HG02938 (cell line): Measurements from ENCODE around the gene TBC1D2B.

Source experiments
- ATAC-seq: cut with Tn5 transposase; IDR thresholded peaks from one replicate; pipeline ENCODE4 v1.9.1; 2021; ENCODE audit warnings: mild to moderate bottlenecking, moderate library complexity; ENCODE audit not compliant: unreplicated experiment

The TBC1D2B gene

GRCh38 chr15:78098131-78098755 lies 20.7 kb upstream of the TBC1D2B start:
- ATAC-seq, result no peak

GRCh38 chr15:78097667-78098066 lies 20.2 kb upstream of the TBC1D2B start:
- no peak for ATAC-seq

- no peak for ATAC-seq
Measured at GRCh38 chr15:78093242-78094020, 15.9 kb upstream of the TBC1D2B start.

GRCh38 chr15:78092261-78093041 lies 14.9 kb upstream of the TBC1D2B start, which contains the start of gene SH2D7:
Gene SH2D7, plus strand, starts transcription at chr15:78092561. Its CDS starts 24 bp downstream, at chr15:78092585.
- ATAC-seq, result no peak

DNA sequence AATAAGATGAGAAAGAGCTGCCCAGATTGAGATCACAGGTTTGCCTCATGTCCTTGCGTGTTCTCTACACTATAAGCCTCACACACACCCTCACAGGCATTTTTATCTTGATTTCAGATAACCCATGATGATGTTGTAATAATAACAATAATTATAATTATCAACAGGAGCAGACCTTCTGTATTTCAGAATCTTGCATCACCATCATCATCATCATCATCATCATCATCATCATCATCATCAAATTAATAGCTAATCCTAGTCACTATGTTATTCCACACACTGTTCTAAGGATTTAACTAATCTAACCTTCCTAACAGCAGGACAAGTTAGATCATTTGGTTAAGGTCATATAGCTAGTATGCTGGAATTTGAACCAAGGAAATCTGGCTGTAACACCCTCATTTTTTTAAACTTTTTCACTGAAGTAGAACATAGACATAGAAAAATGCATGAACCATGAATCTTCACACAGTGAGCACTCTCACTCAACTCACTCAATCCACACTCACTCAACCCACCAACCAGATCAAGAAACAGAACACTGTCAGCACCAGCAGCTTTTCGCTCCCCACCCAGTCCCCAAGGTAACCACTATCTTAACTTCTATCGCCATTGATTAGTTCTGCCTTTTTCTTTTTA lies 13.0 kb upstream of the TBC1D2B start:
- ATAC-seq, result no peak

DNA sequence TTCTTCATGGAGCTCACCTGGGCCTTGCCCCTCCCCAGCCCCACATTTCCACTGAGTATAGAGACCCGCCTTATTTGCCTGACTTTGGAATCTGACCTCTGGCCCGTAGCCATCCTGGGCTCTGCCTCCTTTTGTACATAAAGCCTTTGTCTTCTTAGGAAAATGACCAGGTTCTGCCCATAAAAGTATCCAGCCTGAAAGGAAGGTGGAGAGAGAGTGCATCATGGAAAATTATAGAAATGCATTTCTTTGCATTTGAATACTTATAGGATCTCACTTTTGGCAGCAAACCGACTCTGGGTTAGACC lies 11.2 kb upstream of the TBC1D2B start:
- no peak for ATAC-seq

DNA sequence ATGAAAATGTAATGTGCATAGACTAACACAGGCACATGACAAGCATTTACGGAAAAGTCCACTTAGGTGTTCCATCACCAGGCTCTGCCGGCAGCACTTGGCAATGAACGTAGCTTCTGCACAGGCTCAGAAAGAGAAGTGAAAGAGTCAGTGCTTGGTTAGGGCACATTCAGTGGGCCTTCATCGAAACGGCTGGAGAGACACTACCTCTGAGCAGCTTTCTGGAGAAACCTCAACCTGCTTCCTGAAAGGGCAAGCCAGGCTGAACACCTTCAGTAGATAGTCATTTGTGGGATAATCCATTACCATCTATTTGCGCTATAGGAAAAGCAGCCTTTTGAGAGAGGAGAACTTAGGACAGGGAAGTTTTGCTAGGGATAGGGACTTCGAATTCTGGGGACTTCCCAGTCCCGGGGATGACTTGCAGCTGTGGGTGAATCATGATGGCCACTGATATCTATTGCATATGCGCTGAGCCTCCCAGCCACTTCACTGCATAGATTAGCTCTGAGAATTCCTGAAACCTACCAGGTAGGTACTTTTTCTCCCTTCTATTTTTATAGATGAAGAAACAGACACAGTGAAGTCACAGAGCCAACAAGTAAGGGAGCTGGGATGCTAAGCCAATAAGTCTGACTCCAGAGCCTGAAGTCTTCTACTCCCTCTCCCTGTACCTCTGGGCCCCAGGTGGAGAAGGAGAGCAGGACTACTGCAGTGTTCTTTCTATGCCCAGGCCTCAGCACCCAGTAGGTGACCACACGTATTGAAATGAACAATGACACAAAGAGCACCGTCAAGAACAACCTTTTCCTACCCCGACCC lies 10.7 kb upstream of the TBC1D2B start:
- ATAC-seq, result no peak

DNA sequence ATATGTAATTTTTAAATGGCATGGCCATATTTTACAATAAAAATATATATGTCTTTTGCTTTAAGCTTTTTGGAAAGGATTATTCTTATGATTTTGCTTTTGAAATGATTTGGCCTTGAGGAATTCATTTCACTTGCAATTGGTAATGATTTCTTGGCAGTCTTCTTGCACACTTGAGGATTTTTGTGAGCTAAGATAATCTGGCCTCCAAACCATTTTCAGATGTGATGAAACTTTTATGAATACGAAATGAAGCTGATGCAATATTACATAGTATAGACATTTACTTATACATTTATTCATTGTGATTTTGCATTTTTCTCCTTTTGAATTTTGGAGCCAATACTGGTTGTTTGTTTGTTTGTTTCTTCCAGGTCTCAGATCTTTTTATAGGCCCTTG lies 8.4 kb upstream of the TBC1D2B start:
- no peak for ATAC-seq

- ATAC-seq, result no peak
Measured at GRCh38 chr15:78084449-78084750, 6.9 kb upstream of the TBC1D2B start.

DNA sequence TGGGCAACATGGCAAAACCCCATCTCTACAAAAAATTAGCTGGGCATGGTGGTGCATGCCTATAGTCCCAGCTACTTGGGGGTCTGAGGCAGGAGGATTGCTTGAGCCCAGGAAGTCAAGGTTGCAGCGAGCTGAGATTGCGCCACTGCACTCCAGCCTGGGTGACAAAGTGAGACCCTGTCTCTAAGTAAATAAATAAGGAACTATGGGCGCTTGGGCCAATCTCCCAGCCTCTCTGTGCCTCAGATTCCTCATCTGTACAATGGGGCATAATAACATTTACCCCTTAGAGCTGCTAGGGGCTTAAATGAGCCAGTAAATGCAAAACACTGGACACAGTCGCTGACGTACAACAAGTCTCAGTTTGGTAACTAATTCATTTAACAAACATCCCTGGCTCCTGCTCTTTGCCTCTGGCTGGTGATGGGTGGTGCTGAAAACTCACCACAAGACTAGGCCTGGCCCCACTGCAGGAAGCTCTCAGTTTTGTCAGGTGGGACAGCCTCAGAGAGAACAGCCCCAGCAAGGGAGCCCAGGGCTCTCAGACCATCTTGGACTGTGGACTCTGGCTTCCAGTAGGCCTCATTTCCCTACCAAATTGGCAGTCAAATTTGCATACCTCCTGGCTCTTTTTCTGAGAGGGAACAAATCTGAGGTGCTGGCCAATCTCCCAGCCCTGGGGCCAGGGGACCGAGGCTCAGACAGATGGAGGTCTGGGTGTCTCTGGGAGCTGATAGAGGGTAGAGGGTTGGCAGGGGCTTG lies 6.4 kb upstream of the TBC1D2B start:
- no peak for ATAC-seq

DNA sequence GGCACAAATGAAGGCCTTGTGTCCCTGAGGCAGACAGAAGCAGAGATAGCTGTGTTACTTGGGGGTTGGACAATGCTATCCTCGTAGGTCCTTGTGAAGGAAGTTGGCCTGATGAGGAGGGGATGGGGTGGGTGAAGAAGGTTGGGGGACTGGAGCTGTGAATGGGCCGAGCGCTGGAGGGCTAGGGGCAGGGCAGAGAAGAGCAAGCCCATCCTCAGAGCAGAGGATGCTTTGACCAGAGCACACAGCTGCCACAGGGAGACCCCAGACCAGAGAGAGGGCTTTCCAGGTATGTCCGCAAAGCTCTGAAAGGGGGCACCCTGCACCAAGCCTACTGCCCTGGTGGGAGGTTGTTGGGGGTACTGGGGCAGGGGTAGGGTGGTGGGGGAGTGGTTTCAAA lies 5.7 kb upstream of the TBC1D2B start:
- no peak for ATAC-seq

GRCh38 chr15:78082743-78083110 lies 5.2 kb upstream of the TBC1D2B start:
- ATAC-seq, result no peak

DNA sequence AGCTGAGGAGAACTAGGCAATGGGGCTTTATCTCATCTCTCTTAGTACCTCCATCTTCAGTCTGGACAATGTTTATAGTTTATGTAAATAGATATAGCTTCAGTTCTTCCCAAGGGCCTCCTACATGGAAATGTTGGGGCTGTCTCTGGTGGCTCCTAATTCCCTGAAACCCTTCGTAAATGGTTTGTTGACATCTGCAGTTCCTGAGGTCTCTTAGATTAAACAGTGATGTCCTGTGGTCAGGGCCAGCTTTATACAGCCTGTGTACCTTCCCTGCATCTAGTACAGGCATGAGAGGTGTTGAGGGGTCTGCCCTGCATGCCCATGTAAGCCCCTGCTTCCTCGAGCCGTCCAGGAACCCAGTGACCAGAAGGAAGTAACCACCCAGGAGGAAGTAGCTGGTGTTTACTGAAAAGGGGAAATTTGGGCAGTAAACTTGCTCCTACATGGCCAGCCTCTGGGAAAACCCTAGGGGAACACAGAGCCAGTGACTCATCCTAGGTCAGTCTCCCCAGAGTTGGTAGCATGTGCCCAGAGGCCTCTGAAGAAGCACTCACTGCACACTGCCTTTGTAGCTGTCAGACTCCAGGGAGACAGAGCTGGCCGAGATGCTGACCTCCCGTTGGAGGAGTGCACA lies 4.7 kb upstream of the TBC1D2B start:
- no peak for ATAC-seq

DNA sequence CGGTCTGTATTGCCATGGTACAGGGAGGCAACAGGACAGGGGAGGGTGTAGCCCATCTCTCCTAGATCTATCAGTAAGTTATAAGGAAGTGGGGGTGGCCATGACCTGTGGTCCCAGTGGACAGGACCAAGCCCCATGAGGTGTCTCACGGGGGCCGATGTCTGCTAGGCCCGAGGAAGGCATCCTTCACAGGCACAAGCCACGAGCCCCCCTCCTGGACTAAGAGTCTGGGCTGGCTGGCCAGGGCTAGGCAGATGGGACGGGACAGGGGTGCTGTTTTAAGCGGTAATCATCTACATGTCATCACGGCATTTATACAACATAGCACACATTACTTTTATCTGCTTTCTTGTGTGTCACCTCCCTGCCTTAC lies 2.6 kb upstream of the TBC1D2B start:
- ATAC-seq, result no peak

DNA sequence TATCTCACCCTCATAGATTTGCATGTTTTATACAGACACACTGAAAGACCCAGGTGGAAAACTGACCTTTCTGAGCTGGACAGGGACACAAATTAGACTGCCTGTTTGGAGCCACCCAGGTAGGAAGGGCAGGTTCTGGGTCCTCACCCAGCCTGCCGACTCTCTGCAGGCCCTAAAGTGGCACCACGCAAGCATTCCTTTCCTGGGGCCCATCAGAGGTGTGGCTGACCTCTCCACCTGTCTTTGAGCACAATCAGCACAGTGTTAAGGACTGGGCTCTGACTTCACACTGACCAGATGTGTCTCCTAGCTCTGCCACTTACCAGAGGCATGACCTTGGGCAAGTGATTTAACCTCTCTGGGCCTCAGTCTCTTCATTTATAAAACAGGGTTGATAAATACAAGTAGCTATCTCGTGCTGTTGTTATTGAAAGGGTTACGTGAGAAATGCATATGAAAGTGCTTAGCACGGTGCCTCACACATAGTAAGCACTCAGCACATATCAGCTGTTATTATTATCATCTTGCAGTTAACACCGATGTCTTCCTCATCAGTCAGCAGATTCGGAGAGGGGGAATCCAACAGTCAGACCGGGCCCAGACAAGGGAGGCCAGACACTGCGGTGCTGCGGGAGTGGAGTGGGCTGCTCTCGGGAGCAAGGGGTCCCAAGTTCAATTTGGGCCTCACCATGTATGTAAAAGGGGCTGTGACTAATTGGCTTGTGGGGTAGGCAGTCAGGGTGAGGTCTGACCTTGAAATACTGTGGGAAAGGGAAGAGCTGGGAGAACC lies 2.0 kb upstream of the TBC1D2B start:
- ATAC-seq, result no peak

- peak; percentile 11 for ATAC-seq
Measured at GRCh38 chr15:78077871-78078210, 330 bp upstream of the TBC1D2B start.

DNA sequence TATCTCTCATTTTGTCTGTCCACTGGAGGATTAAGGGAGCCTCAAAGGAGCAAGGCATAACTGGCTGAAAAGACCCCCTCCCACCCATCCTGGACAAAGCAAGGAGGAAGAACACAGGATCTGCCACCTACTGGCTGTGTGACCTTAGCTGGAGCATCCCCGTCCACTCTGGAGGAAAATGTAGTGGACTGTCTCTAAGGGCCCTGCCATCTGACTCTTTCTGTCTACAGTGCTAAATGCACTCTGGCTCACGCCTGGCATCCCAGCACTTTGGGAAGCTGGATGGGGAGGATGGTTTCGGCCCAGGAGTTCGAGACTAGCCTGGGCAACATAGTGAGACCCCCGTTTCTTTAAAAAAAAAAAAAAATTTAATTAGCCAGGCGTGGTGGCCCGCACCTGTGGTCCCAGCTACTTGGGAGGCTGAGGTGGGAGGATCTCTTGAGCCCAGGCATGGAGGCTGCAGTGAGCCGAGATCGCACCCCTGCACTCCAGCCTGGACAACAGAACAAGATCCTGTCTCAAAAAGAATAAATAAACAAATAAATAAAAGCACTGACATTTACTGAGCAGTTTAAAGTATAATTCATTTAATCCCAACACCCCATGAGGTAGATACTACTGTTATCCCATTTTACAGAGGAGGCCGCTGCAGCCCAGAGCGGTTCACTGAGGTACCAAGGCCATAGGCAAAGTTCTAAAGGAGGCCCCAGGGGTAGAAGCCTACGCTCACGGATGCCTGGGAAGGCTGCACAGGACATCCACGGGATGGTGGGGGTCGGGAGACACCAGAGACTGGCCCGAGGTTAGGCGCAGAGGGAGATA lies 1.1 kb downstream of the TBC1D2B start:
- no peak for ATAC-seq
